Pancreas (tissue), 10 donors: Measurements from ENCODE around the gene MEG3. TPM values are rescaled to one million over a fixed set of nuclear protein-coding genes. Genes with fewer than 3 reads are reported as not detected.

ENCODE experiments used
- ATAC-seq, 4 donors: fragments of 200-7000 bp; cut with Tn5 transposase; one replicate each; pipeline versions ENCODE4 v1.8.0 to v1.9.1; 2020; ENCODE audit warnings: mild to moderate bottlenecking in 4 of 4, moderate library complexity in 4 of 4
- DNase-seq, 6 donors: peaks; one replicate each; pipeline ENCODE4 v3.0.0-alpha.2; 2020
- FAIRE-seq: peaks from 2 replicates; lab custom pipeline; 2012; peaks lifted over from hg19 to GRCh38; lab: Jason Lieb, UNC
- H3K27ac ChIP-seq, 4 donors: fragments of 200-600 bp; sonication (generic); 1 replicate in 3 of 4; 2 replicates in 1 of 4; pipeline versions ENCODE4 v1.5.0 to v1.8.0; 2020
- H3K27me3 ChIP-seq, 4 donors: fragments of 200-600 bp; one replicate each; pipeline ENCODE4 v1.8.0; 2021
- H3K36me3 ChIP-seq, 3 donors: fragments of 200-600 bp; sonication (generic) in 1 of 3; one replicate each; pipeline versions ENCODE4 v1.5.0 to v1.8.0; 2020 to 2021
- H3K4me1 ChIP-seq, 3 donors: fragments of 200-600 bp; one replicate each; pipeline ENCODE4 v1.8.0; 2021
- H3K4me3 ChIP-seq, 4 donors: fragments of 200-600 bp; sonication (generic) in 2 of 4; one replicate each; pipeline versions ENCODE4 v1.5.0 to v1.8.0; 2020 to 2021
- H3K9me3 ChIP-seq, 4 donors: fragments of 200-600 bp; one replicate each; pipeline ENCODE4 v1.8.0; 2021
- CTCF ChIP-seq, 4 donors: fragments of 200-600 bp; sonication (generic) in 3 of 4; IDR thresholded peaks; one replicate each; pipeline versions ENCODE4 v1.5.0 to v1.8.0; 2021; ENCODE audit warnings: antibody characterized with exemption in 4 of 4
- whole genome bisulfite sequencing, 2 donors: extraction: QIAGEN DNeasy Blood & Tissue Kit; methylation state at CpG; one replicate each; pipeline ENCODE4 v1.1.7; 2013; 5-methylcytosine and 5-hydroxymethylcytosine counted together
- intact Hi-C, 3 donors: fragments of 100-400 bp; cut with DNase I; formaldehyde crosslinking; loops; one replicate each; pipeline versions ENCODE4 v1.11.1 to v1.14.2; 2022
- polyA plus RNA-seq, 2 donors: library from polyadenylated mRNA; stranded (reverse); fragments of 200-250 nt; gene quantifications; one replicate each; pipeline ENCODE4 v1.2.3, GENCODE V29; 2013
- total RNA-seq, 6 donors: library from RNA; stranded (reverse); fragmentation: NEBNext Ultra II Directional in 4 of 6; extraction: Animal tissue kit (Norgen Biotek cat#: 25700) in 4 of 6; gene quantifications; one replicate each; pipeline versions ENCODE4 v1.2.1 to v1.2.4, GENCODE V29; 2021 to 2023
- donor health status: healthy with polysubstance abuse.
- donor health status: DM: no; HTN: no; CAD: no; lungs with moderate emphysema.
- donor health status: DM: no; HTN: no; CAD: no.
- donor health status: control.
- donor health status: control.
- donor health status: Bipolar disorder and iron deficiency.
- donor health status: DM: yes; HTN: yes; CAD: no.
- donor health status: DM: no; HTN: no; CAD: no.
- donor health status: DM: no; HTN: no; CAD: no.
- donor health status: DM: yes; HTN: yes; CAD: no.

The MEG3 gene
- total and polyA plus RNA-seq, 8 donors = 78.8 to 1,150 (median 332) TPM

- Histone ChIP-seq H3K27ac (no peak overlapping the region), H3K36me3 (no peaks in the 10 kb centered on the region), H3K4me3 (no peak overlapping the region), H3K4me1 (no peaks in the 10 kb centered on the region), H3K9me3 (no peaks in the 10 kb centered on the region), H3K27me3 (no peaks in the 10 kb centered on the region)
- WGBS, 2 donors = 80 to 89% methylated on average over 10 of the region's 10 CpGs
- no peak for DNase-seq
- no peak for FAIRE-seq
- TF ChIP-seq CTCF (IDR thresholded peaks at IDR 0.05) = no peak
- ATAC-seq = no peak
- intact Hi-C loops = no loop called here
These were observed 12.6 kb upstream of the MEG3 start for GRCh38 chr14:100813291-100813690.

- intact Hi-C loops = no loop called here
- FAIRE-seq = no peak
- H3K27ac ChIP-seq = no peak overlapping the region
- no peak for DNase-seq
- H3K9me3 ChIP-seq = no peaks in the 10 kb centered on the region
- no peaks in the 10 kb centered on the region for H3K27me3 ChIP-seq
- no peak for TF ChIP-seq CTCF (IDR thresholded peaks at IDR 0.05)
- WGBS, 2 donors = 87 to 91% methylated on average over 15 of the region's 15 CpGs
- no peaks in the 10 kb centered on the region for H3K36me3 ChIP-seq
- H3K4me3 ChIP-seq = no peak overlapping the region
- no peaks in the 10 kb centered on the region for H3K4me1 ChIP-seq
- ATAC-seq = no peak
These were observed 10.2 kb upstream of the MEG3 start for GRCh38 chr14:100815478-100816285.

GRCh38 chr14:100816286-100816949 is 9.5 kb upstream of the MEG3 start:
- Histone ChIP-seq H3K4me1 (no peaks in the 10 kb centered on the region), H3K9me3 (no peaks in the 10 kb centered on the region), H3K4me3 (no peak overlapping the region), H3K27me3 (no peaks in the 10 kb centered on the region), H3K27ac (no peak overlapping the region), H3K36me3 (no peaks in the 10 kb centered on the region)
- DNase-seq (no peak), FAIRE-seq (no peak), ATAC-seq (no peak)
- intact Hi-C loops = no loop called here
- TF ChIP-seq CTCF (IDR thresholded peaks at IDR 0.05) = no peak
- 80 to 83% methylated on average over 5 of the region's 5 CpGs for WGBS, 2 donors

GRCh38 chr14:100816950-100817901 is 8.7 kb upstream of the MEG3 start:
- DNase-seq (no peak), FAIRE-seq (no peak), ATAC-seq (no peak)
- Histone ChIP-seq H3K36me3 (no peaks in the 10 kb centered on the region), H3K9me3 (no peaks in the 10 kb centered on the region), H3K27me3 (no peaks in the 10 kb centered on the region), H3K4me3 (no peak overlapping the region), H3K27ac (peak overlapping the region in 1 of 4 donors; percentile 41), H3K4me1 (peaks cover 0 to 1% (median 0%) of the 10 kb centered on the region in 3 donors)
- WGBS, 2 donors = 78 to 80% methylated on average over 26 of the region's 26 CpGs
- intact Hi-C loops = no loop called here
- TF ChIP-seq CTCF (IDR thresholded peaks at IDR 0.05) = no peak
